GM23248 (cell line): Measurements from ENCODE around the gene CALHM3.

Experiments
- EZH2 ChIP-seq: fragments of 200-600 bp; sonication (generic); IDR thresholded peaks from 2 replicates; pipeline ENCODE4 v1.6.1; 2018; ENCODE audit warnings: antibody characterized with exemption, mild to moderate bottlenecking; ENCODE audit not compliant: insufficient read depth, poor library complexity, severe bottlenecking
- EZH2phosphoT487 ChIP-seq: fragments of 200-600 bp; sonication (generic); IDR thresholded peaks from 2 replicates; pipeline ENCODE4 v1.6.1; 2018; ENCODE audit warnings: antibody characterized with exemption, moderate library complexity, mild to moderate bottlenecking, low read depth; ENCODE audit not compliant: insufficient read depth

DNA sequence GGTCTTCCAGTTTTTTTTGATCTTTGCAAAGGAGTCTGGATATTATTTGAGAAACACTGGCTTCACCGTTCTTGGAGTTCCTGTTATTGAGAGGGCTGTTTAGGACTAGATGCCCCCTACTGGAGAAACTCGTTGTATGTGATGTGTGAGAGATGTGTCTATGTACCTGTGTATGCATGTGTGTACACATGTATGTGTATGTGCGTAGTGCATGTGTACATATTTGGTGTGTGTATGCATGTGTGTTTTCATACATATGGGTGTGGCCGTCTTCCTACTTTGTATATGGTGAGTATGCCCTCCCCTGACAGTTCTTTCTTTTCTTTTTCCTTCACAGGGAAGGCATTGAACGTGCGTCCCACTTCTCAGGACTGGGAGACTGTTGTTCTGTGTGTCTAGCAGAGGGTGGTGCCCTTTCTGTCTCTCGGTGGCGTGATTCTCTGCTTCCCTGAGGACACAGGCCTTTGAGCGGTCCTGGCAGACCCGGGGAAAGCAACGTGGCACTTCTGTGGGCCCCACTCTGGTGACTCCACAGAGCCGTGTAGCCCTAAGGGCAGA is 3.0 kb upstream of the CALHM3 start:
- TF ChIP-seq EZH2phosphoT487 (no peak), EZH2 (no peak)
